HepG2 (cell line): ENCODE measurements around the gene CNNM4. TPM values are rescaled to one million over a fixed set of nuclear protein-coding genes. Genes with fewer than 3 reads are reported as not detected.

Source experiments
- ARHGAP35 ChIP-seq: sonication (generic); formaldehyde crosslinking; IDR thresholded peaks from 2 replicates; pipeline ENCODE4 v1.9.0; 2022; ENCODE audit warnings: mild to moderate bottlenecking, inconsistent platforms, moderate library complexity, missing genetic modification reagents, borderline replicate concordance
- HOXA3 ChIP-seq: sonication (generic); formaldehyde crosslinking; IDR thresholded peaks from 2 replicates; pipeline ENCODE4 v1.5.0; 2020; ENCODE audit warnings: missing genetic modification reagents
- MED1 ChIP-seq: sonication (generic); formaldehyde crosslinking; IDR thresholded peaks from 2 replicates; pipeline ENCODE4 v1.4.0; 2020; ENCODE audit warnings: missing genetic modification reagents
- NBN ChIP-seq: fragments of 450-650 bp; conservative IDR thresholded peaks from 2 replicates; pipeline ENCODE4 v1.6.1; 2017
- PCBP2 ChIP-seq: fragments of 200-400 bp; formaldehyde crosslinking; optimal IDR thresholded peaks from 2 replicates; pipeline ENCODE3; 2018; ENCODE audit warnings: low read length, low read depth; ENCODE audit not compliant: poor library complexity, severe bottlenecking
- RXRA ChIP-seq: sonication (generic); formaldehyde crosslinking; IDR thresholded peaks from 2 replicates; pipeline ENCODE4 v1.5.1; 2020; ENCODE audit warnings: missing genetic modification reagents
- SAP130 ChIP-seq: IDR thresholded peaks from 2 replicates; pipeline ENCODE4 v1.6.1; 2016; ENCODE audit warnings: low read depth
- SCMH1 ChIP-seq: sonication (generic); formaldehyde crosslinking; IDR thresholded peaks from 2 replicates; pipeline ENCODE4 v1.9.0; 2021; ENCODE audit warnings: missing genetic modification reagents, mild to moderate bottlenecking, borderline replicate concordance
- SMYD3 ChIP-seq: sonication (generic); formaldehyde crosslinking; IDR thresholded peaks from 2 replicates; pipeline ENCODE4 v1.8.1; 2023; ENCODE audit warnings: mild to moderate bottlenecking, missing genetic modification reagents
- SP4 ChIP-seq: sonication (generic); formaldehyde crosslinking; IDR thresholded peaks from 2 replicates; pipeline ENCODE4 v1.8.1; 2023; ENCODE audit warnings: mild to moderate bottlenecking, missing genetic modification reagents
- SSRP1 ChIP-seq: IDR thresholded peaks from 2 replicates; pipeline ENCODE4 v1.6.1; 2016; ENCODE audit warnings: control low read depth
- TBX2 ChIP-seq: sonication (generic); formaldehyde crosslinking; IDR thresholded peaks from 2 replicates; pipeline ENCODE4 v1.5.0; 2020; ENCODE audit warnings: missing genetic modification reagents, mild to moderate bottlenecking, borderline replicate concordance
- TCF7 ChIP-seq: sonication (generic); IDR thresholded peaks from 2 replicates; pipeline ENCODE4 v1.6.1; 2016; ENCODE audit warnings: antibody characterized with exemption, low read depth
- WIZ ChIP-seq: sonication (generic); formaldehyde crosslinking; IDR thresholded peaks from 2 replicates; pipeline ENCODE4 v1.5.1; 2020; ENCODE audit warnings: mild to moderate bottlenecking, missing genetic modification reagents
- ZNF432 ChIP-seq: sonication (generic); formaldehyde crosslinking; IDR thresholded peaks from 2 replicates; pipeline ENCODE4 v1.5.0; 2020; ENCODE audit warnings: missing genetic modification reagents, mild to moderate bottlenecking, borderline replicate concordance
- ZSCAN30 ChIP-seq: sonication (generic); formaldehyde crosslinking; IDR thresholded peaks from 2 replicates; pipeline ENCODE4 v1.5.0; 2020; ENCODE audit warnings: mild to moderate bottlenecking, missing genetic modification reagents
- polyA plus RNA-seq, 8 experiments: library from polyadenylated mRNA; depleted of rRNA in 3 of 8; stranded (reverse) in 7 of 8; unstranded in 1 of 8; fragments of >200 nt; fragmentation: Illumina TruSeq in 4 of 8; extraction: Trizol in 4 of 8; gene quantifications; 2 replicates each; pipeline versions ENCODE4 v1.2.1 to v1.2.3, GENCODE V29; 2011 to 2016; ENCODE audit warnings: low read depth in 4 of 8, missing spikeins in 1 of 8, mixed read lengths in 1 of 8; ENCODE audit not compliant: insufficient read depth in 1 of 8
- total RNA-seq, 5 experiments: library from RNA; depleted of rRNA; stranded (reverse); fragments of >200 nt; fragmentation: Illumina TruSeq; extraction: Trizol; gene quantifications; 2 replicates each; pipeline ENCODE4 v1.2.3, GENCODE V29; 2016; ENCODE audit warnings: low read depth in 1 of 5
- TF ChIP-seq, protein P1 (sequence below): sonication (generic); formaldehyde crosslinking; IDR thresholded peaks from 2 replicates; pipeline ENCODE4 v1.8.1; 2022; ENCODE audit warnings: low read depth, mild to moderate bottlenecking, missing genetic modification reagents
- TF ChIP-seq, protein P2 (sequence below): sonication (generic); formaldehyde crosslinking; IDR thresholded peaks from 2 replicates; pipeline ENCODE4 v1.9.0; 2021; ENCODE audit warnings: missing genetic modification reagents, mild to moderate bottlenecking, borderline replicate concordance
- TF ChIP-seq, protein P3 (sequence below): sonication (generic); formaldehyde crosslinking; IDR thresholded peaks from 2 replicates; pipeline ENCODE4 v1.4.0; 2020; ENCODE audit warnings: missing genetic modification reagents
- TF ChIP-seq, protein P4 (sequence below): sonication (generic); formaldehyde crosslinking; IDR thresholded peaks from 2 replicates; pipeline ENCODE4 v1.8.1; 2023; ENCODE audit warnings: missing genetic modification reagents, inconsistent platforms, borderline replicate concordance
- TF ChIP-seq, protein P5 (sequence below): sonication (generic); formaldehyde crosslinking; IDR thresholded peaks from 2 replicates; pipeline ENCODE4 v1.4.0; 2020; ENCODE audit warnings: low read depth, mild to moderate bottlenecking, missing genetic modification reagents

The CNNM4 gene
- total and polyA plus RNA-seq, 2 of the 13 experiments (the other 11 are each of a cell fraction or from before 2014, with no cell fraction given), result 5.9 to 8.4 TPM

DNA sequence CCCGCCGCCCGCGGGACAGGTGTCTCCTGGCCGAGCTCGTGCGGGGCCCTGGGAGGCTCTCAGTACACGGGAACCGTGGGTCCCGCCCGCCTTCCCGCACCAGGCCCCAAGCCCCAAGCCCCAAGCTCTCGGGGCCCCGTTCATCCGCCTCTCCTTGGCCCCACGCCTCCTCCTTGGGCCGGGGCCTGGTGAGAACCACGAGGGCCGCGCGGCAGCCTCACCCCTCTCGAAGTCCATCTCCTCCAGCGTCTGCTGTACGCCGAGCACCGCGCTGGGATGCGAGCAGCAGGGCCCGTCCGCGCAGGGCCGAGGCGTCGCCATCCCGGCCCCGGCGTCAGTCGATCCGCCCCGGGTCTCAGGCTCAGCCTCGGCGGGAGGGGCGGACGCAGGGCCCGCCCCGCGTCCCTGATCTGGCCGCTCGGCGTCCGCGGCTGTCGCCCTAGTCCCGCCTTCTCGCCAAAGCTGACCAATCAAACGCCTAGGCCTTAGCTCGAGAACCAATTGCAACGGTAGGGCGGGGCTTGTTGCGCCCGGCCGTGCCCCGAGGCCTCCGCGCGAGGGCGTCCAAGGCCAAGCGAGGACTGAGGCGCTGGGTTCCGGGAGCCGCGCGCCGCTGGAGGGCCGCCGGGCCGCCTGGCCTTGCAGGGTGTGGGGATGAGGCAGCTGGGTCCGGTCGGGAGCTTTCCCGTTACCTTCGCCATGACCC lies 97.1 kb downstream of the CNNM4 start, which contains the start of gene ANKRD39 (continued):
- TF ChIP-seq, protein P1, sequence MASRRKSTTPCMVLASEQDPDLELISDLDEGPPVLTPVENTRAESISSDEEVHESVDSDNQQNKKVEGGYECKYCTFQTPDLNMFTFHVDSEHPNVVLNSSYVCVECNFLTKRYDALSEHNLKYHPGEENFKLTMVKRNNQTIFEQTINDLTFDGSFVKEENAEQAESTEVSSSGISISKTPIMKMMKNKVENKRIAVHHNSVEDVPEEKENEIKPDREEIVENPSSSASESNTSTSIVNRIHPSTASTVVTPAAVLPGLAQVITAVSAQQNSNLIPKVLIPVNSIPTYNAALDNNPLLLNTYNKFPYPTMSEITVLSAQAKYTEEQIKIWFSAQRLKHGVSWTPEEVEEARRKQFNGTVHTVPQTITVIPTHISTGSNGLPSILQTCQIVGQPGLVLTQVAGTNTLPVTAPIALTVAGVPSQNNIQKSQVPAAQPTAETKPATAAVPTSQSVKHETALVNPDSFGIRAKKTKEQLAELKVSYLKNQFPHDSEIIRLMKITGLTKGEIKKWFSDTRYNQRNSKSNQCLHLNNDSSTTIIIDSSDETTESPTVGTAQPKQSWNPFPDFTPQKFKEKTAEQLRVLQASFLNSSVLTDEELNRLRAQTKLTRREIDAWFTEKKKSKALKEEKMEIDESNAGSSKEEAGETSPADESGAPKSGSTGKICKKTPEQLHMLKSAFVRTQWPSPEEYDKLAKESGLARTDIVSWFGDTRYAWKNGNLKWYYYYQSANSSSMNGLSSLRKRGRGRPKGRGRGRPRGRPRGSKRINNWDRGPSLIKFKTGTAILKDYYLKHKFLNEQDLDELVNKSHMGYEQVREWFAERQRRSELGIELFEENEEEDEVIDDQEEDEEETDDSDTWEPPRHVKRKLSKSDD (CRISPR knock-in tag), result peak; percentile 87
- TF ChIP-seq, protein P2, sequence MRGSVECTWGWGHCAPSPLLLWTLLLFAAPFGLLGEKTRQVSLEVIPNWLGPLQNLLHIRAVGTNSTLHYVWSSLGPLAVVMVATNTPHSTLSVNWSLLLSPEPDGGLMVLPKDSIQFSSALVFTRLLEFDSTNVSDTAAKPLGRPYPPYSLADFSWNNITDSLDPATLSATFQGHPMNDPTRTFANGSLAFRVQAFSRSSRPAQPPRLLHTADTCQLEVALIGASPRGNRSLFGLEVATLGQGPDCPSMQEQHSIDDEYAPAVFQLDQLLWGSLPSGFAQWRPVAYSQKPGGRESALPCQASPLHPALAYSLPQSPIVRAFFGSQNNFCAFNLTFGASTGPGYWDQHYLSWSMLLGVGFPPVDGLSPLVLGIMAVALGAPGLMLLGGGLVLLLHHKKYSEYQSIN (CRISPR knock-in tag), result no peak; the same call in 1 of the 2 replicates
- TF ChIP-seq, protein P3, sequence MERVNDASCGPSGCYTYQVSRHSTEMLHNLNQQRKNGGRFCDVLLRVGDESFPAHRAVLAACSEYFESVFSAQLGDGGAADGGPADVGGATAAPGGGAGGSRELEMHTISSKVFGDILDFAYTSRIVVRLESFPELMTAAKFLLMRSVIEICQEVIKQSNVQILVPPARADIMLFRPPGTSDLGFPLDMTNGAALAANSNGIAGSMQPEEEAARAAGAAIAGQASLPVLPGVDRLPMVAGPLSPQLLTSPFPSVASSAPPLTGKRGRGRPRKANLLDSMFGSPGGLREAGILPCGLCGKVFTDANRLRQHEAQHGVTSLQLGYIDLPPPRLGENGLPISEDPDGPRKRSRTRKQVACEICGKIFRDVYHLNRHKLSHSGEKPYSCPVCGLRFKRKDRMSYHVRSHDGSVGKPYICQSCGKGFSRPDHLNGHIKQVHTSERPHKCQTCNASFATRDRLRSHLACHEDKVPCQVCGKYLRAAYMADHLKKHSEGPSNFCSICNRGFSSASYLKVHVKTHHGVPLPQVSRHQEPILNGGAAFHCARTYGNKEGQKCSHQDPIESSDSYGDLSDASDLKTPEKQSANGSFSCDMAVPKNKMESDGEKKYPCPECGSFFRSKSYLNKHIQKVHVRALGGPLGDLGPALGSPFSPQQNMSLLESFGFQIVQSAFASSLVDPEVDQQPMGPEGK (CRISPR knock-in tag), result peak; percentile 67
- TF ChIP-seq RXRA (CRISPR knock-in tag), result peak; percentile 58
- TF ChIP-seq PCBP2, result no peak
- TF ChIP-seq MED1, result peak; percentile 84
- TF ChIP-seq SMYD3 (CRISPR knock-in tag), result peak; percentile 23; the same call in 1 of the 2 replicates
- no peak for TF ChIP-seq NBN
- peak; percentile 92; the same call in 1 of the 2 replicates for TF ChIP-seq ARHGAP35 (CRISPR knock-in tag)
- TF ChIP-seq TBX2 (CRISPR knock-in tag), result peak; percentile 82
- peak; percentile 89; the same call in 1 of the 2 replicates for TF ChIP-seq WIZ (CRISPR knock-in tag)
- peak; percentile 87 for TF ChIP-seq SAP130 (CRISPR knock-in tag)
- TF ChIP-seq SSRP1 (CRISPR knock-in tag), result no peak
- TF ChIP-seq, protein P4, sequence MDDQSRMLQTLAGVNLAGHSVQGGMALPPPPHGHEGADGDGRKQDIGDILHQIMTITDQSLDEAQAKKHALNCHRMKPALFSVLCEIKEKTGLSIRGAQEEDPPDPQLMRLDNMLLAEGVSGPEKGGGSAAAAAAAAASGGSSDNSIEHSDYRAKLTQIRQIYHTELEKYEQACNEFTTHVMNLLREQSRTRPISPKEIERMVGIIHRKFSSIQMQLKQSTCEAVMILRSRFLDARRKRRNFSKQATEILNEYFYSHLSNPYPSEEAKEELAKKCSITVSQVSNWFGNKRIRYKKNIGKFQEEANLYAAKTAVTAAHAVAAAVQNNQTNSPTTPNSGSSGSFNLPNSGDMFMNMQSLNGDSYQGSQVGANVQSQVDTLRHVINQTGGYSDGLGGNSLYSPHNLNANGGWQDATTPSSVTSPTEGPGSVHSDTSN (CRISPR knock-in tag), result no peak; the same call in 1 of the 2 replicates
- TF ChIP-seq SP4 (CRISPR knock-in tag), result peak; percentile 100
- TF ChIP-seq HOXA3 (CRISPR knock-in tag), result peak; percentile 76
- TF ChIP-seq ZNF432 (CRISPR knock-in tag), result no peak
- TF ChIP-seq ZSCAN30, result no peak
- TF ChIP-seq SCMH1, result no peak
- no peak for TF ChIP-seq TCF7
- TF ChIP-seq, protein P5, sequence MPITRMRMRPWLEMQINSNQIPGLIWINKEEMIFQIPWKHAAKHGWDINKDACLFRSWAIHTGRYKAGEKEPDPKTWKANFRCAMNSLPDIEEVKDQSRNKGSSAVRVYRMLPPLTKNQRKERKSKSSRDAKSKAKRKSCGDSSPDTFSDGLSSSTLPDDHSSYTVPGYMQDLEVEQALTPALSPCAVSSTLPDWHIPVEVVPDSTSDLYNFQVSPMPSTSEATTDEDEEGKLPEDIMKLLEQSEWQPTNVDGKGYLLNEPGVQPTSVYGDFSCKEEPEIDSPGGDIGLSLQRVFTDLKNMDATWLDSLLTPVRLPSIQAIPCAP (CRISPR knock-in tag), result no peak
